K562 treated with DMSO at 1 percent for 48 hours (cell line): ENCODE results near the gene MYH10. TPM values are rescaled to one million over a fixed set of nuclear protein-coding genes. Genes with fewer than 3 reads are reported as not detected.

Experiments
- total RNA-seq: library from RNA; unstranded; fragments of 300-600 nt; gene quantifications from 2 replicates; pipeline ENCODE4 v1.2.3, GENCODE V29; 2022; ENCODE audit warnings: low replicate concordance; ENCODE audit errors: extremely low read depth

MYH10 gene
- total RNA-seq, result not detected in 2 replicates

DNA sequence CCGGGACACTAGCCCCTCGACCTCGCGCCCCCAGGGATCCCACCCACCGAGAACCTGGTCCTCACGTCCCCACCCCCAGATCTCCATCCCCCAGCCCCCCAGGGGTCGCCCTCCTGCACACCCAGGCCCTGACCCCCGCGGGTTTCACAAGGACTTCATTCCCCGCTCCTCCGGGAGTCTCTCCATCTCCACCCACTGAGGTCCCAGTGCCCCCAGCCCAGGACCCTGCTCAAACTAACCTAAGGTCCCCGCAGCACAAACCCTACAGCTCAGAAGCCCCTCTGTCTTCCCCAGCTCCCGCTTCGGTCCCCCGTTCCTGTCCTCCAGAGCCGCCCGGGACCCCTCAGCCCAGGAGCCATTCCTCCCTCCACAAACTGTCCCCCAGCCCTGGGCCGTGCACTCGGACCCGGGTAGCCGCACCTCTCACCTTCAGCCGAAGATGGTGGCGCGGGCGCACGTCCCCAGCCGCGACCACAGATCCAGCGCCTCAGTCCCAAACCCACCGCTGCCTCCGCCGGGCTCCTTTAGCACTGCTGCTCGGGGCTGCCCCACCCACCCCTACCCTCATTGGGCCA is at the start of gene MYH10:
Gene MYH10 (minus strand): TSS at position 499 of the 575 bp plus-strand sequence. CDS start 7,479 bp downstream, outside the sequence.

DNA sequence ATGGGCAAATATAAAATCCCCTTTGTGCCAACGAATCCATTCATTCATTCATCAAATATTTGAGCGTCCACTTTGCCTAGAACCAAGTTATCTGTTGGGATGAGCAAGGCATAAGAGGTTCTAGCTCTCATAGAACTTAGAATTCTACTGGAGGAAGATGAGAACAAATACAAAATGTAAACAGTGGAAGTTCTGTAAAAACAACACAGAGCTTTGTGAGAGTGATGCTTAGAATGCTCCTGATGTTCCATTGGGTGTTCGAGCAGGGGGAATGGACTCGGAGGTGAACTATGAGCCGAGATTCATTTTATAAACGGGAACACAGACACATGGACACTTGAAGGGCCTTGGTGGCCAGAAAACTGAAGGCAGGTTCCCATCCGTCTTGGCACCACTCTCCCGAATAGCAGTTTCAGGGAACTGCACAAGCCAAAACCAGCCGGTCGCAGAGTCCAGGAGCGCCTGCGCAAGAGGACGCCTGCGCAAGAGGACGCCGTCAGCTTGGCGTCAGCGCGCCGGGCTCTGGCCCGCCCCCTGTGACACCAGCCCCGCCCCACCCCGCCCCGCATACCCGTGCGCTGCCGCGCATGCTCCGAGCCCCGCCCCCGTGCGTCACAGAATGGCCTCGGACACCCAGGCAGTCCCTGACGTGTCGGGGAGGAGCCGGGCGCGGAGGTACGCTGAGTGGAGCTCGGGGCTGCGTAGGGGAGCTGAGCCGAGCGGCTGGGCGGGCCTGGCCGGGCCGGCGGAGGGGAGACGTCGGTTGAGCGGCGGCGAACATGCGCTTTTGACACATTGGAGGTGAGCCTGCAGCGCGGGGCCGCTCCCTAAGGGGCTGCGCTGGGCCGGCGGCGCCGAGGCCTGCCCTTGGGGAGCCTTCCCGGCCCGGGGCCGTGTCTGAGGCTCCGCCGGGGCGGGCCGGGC is 195.0 kb downstream of the MYH10 start, which contains the start of gene NDEL1:
Gene NDEL1 (plus strand): TSS at position 640 of the 924 bp plus-strand sequence. CDS start 8,388 bp downstream, outside the sequence.

Other genes starting within 250 kb of the MYH10 start
- 1,797 TPM in 1 of 2 replicates, not detected in the other for gene RPL26, start 247.5 kb downstream of the MYH10 start, total RNA-seq
- gene RNF222, start 232.9 kb downstream of the MYH10 start, total RNA-seq, result not detected in 2 replicates
- gene NDEL1, start 194.8 kb downstream of the MYH10 start, total RNA-seq, result not detected in 2 replicates
- not detected in 2 replicates for gene CCDC42, start 114.1 kb upstream of the MYH10 start, total RNA-seq
- not detected in 2 replicates for gene SPDYE4, start 127.8 kb upstream of the MYH10 start, total RNA-seq
- gene MFSD6L, start 168.6 kb upstream of the MYH10 start, total RNA-seq, result not detected in 2 replicates
- gene PIK3R6, start 236.9 kb upstream of the MYH10 start, total RNA-seq, result not detected in 2 replicates